GM19452 (cell line): Measurements from ENCODE around the gene LRRC15.

Experiments
- ATAC-seq: cut with Tn5 transposase; IDR thresholded peaks from one replicate; pipeline ENCODE4 v1.9.1; 2021; ENCODE audit not compliant: unreplicated experiment

Gene LRRC15

DNA sequence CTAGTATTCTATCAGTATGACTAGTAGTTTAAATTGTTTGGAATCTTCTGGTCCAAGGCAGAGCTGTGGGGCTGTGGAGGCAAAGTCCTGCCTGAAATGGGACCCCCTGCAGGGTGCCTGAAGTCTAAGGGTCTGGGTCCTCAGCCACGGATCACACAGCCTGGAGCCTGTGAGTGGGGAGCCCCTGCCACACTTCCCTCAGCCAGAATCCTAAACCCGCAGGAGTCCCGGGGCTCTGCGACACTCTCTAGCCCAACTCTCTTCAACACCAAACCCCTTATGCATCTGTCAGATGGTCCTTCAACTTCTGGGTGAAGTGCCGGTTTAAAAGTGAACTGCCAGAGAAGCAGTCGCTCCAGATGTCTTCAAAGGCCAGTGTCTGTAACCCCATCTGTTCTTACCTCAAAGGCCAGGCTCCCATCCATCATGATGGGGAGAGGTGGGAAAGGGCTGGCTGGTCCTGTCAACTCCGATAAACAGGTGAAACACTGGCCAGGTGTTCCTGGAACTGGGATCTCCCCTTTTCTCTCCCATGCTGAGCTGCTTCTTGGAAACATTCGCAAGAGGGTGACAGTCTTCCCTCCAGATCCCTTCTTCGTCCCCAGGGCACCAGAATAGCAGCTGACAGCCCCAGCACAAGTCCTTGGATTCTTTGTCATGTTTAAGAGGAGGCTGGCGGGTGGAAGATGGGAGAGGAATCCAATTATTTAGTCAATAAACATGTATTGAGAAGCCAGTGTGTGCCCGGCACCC lies 64.0 kb downstream of the LRRC15 start:
- no peak for ATAC-seq
